Measurements from ENCODE around the gene ACAP1. TPM values are rescaled to one million over a fixed set of nuclear protein-coding genes. Genes with fewer than 3 reads are reported as not detected.

ACAP1 gene
- polyA plus RNA-seq, 3 donors from 2014 or later: 137 to 227 (median 214) TPM

- Mint-ChIP-seq H3K4me3 (peak overlapping the region in 4 of 5 donors; percentile 18 to 59 (median 38)), H3K27ac (no peak overlapping the region), H3K36me3 (no peaks in the 10 kb centered on the region), H3K27me3 (ENCODE audit: low read depth in 3 of 3) (peaks cover 13 to 14% (median 13%) of the 10 kb centered on the region in 3 donors), H3K9me3 (peaks cover 0 to 1% (median 0%) of the 10 kb centered on the region in 6 donors), H3K4me1 (peaks cover 0 to 10% of the 10 kb centered on the region in 2 donors)
- no peak for DNase-seq
Measured at GRCh38 chr17:7383371-7383741, 47.0 kb downstream of the ACAP1 start.

- Mint-ChIP-seq H3K4me3 (peak overlapping the region; percentile 57 to 78 (median 68)), H3K4me1 (peaks cover 0 to 10% of the 10 kb centered on the region in 2 donors), H3K9me3 (peaks cover 0 to 1% (median 0%) of the 10 kb centered on the region in 6 donors), H3K27me3 (ENCODE audit: low read depth in 3 of 3) (peaks cover 11 to 14% (median 13%) of the 10 kb centered on the region in 3 donors), H3K36me3 (no peaks in the 10 kb centered on the region), H3K27ac (no peak overlapping the region)
- DNase-seq: peak; percentile 58 to 69 (median 66)
Measured at GRCh38 chr17:7383742-7384488, 47.6 kb downstream of the ACAP1 start.

GRCh38 chr17:7384489-7385081 lies 48.3 kb downstream of the ACAP1 start:
- Mint-ChIP-seq H3K27me3 (ENCODE audit: low read depth in 3 of 3) (peaks cover 8 to 12% (median 9%) of the 10 kb centered on the region in 3 donors), H3K27ac (peak overlapping the region in 2 of 6 donors; percentile 11 to 65), H3K9me3 (no peaks in the 10 kb centered on the region), H3K4me1 (peaks cover 0 to 10% of the 10 kb centered on the region in 2 donors), H3K4me3 (peak overlapping the region; percentile 57 to 78 (median 68)), H3K36me3 (peaks cover 0 to 4% (median 0%) of the 10 kb centered on the region in 3 donors)
- no peak for DNase-seq

GRCh38 chr17:7388856-7389255 lies 52.5 kb downstream of the ACAP1 start:
- H3K27me3 Mint-ChIP-seq (ENCODE audit: low read depth in 3 of 3): peaks cover 0 to under 1% (median 0%) of the 10 kb centered on the region in 3 donors
- peaks cover 2 to 7% of the 10 kb centered on the region in 2 donors for H3K4me1 Mint-ChIP-seq
- DNase-seq: no peak
- H3K9me3 Mint-ChIP-seq: no peaks in the 10 kb centered on the region
- peaks cover 0 to 5% (median 0%) of the 10 kb centered on the region in 3 donors for H3K36me3 Mint-ChIP-seq
- H3K4me3 Mint-ChIP-seq: no peak overlapping the region
- no peak overlapping the region for H3K27ac Mint-ChIP-seq

- H3K27me3 Mint-ChIP-seq (ENCODE audit: low read depth in 3 of 3): peaks cover 0 to 2% (median 1%) of the 10 kb centered on the region in 3 donors
- no peak overlapping the region for H3K4me3 Mint-ChIP-seq
- DNase-seq: no peak
- no peak overlapping the region for H3K27ac Mint-ChIP-seq
- H3K4me1 Mint-ChIP-seq: peaks cover 10 to 13% of the 10 kb centered on the region in 2 donors
- no peaks in the 10 kb centered on the region for H3K9me3 Mint-ChIP-seq
- H3K36me3 Mint-ChIP-seq: peaks cover 0 to 5% (median 0%) of the 10 kb centered on the region in 3 donors
Measured at GRCh38 chr17:7389924-7390910, 53.9 kb downstream of the ACAP1 start.

- peaks cover 11 to 13% of the 10 kb centered on the region in 2 donors for H3K4me1 Mint-ChIP-seq
- H3K27ac Mint-ChIP-seq: peak overlapping the region in 1 of 6 donors; percentile 42
- peaks cover 0 to 2% (median 1%) of the 10 kb centered on the region in 3 donors for H3K27me3 Mint-ChIP-seq (ENCODE audit: low read depth in 3 of 3)
- peaks cover 0 to 5% (median 0%) of the 10 kb centered on the region in 3 donors for H3K36me3 Mint-ChIP-seq
- no peak overlapping the region for H3K4me3 Mint-ChIP-seq
- H3K9me3 Mint-ChIP-seq: no peaks in the 10 kb centered on the region
- DNase-seq: no peak
Measured at GRCh38 chr17:7391307-7391706, 55.0 kb downstream of the ACAP1 start.

GRCh38 chr17:7392696-7393612 lies 56.6 kb downstream of the ACAP1 start:
- Mint-ChIP-seq H3K27ac (peak overlapping the region in 3 of 6 donors; percentile 8 to 74 (median 62)), H3K4me1 (peaks cover 11 to 13% of the 10 kb centered on the region in 2 donors)

GRCh38 chr17:7393613-7394451 lies 57.5 kb downstream of the ACAP1 start:
- Mint-ChIP-seq H3K4me1 (peaks cover 11 to 13% of the 10 kb centered on the region in 2 donors), H3K36me3 (peaks cover 0 to 5% (median 0%) of the 10 kb centered on the region in 3 donors), H3K27me3 (ENCODE audit: low read depth in 3 of 3) (peaks cover 2 to 3% (median 2%) of the 10 kb centered on the region in 3 donors), H3K9me3 (no peaks in the 10 kb centered on the region), H3K27ac (peak overlapping the region; percentile 82 to 95 (median 89)), H3K4me3 (peak overlapping the region; percentile 87 to 93 (median 91))
- DNase-seq: peak in 1 of 3 donors; percentile 73

More at GRCh38 chr17:7392696-7393612, 56.6 kb downstream of the ACAP1 start:
- H3K36me3 Mint-ChIP-seq: peaks cover 0 to 5% (median 0%) of the 10 kb centered on the region in 3 donors
- H3K27me3 Mint-ChIP-seq (ENCODE audit: low read depth in 3 of 3): peaks cover 2 to 3% (median 2%) of the 10 kb centered on the region in 3 donors
- H3K9me3 Mint-ChIP-seq: no peaks in the 10 kb centered on the region
- H3K4me3 Mint-ChIP-seq: peak overlapping the region; percentile 54 to 93 (median 66)
- DNase-seq: no peak

- H3K4me3 Mint-ChIP-seq: peak within 1 kb of the TSS; percentile 90 to 96 (median 94)
- peak within 1 kb of the TSS; percentile 86 to 95 (median 92) for H3K27ac Mint-ChIP-seq
- peaks cover 11 to 14% of the 10 kb centered on the region in 2 donors for H3K4me1 Mint-ChIP-seq
- DNase-seq: peak; percentile 83 to 86 (median 86)
- H3K36me3 Mint-ChIP-seq: peaks cover 0 to under 1% (median 0%) of the 10 kb centered on the region in 3 donors
- H3K9me3 Mint-ChIP-seq: no peaks in the 10 kb centered on the region
- H3K27me3 Mint-ChIP-seq (ENCODE audit: low read depth in 3 of 3): peaks cover 2 to 3% (median 2%) of the 10 kb centered on the region in 3 donors
Measured at GRCh38 chr17:7394452-7395191, 58.3 kb downstream of the ACAP1 start, which contains the start of gene PLSCR3. Gene PLSCR3 (minus strand): TSS chr17:7394525. CDS start chr17:7394110, 415 bp downstream.

- H3K36me3 Mint-ChIP-seq: no peaks in the 10 kb centered on the region
- H3K27ac Mint-ChIP-seq: peak overlapping the region in 1 of 6 donors; percentile 28
- peaks cover 2 to 3% (median 2%) of the 10 kb centered on the region in 3 donors for H3K27me3 Mint-ChIP-seq (ENCODE audit: low read depth in 3 of 3)
- peak overlapping the region in 3 of 5 donors; percentile 12 to 61 (median 22) for H3K4me3 Mint-ChIP-seq
- H3K4me1 Mint-ChIP-seq: peaks cover 11 to 15% of the 10 kb centered on the region in 2 donors
- no peak for DNase-seq
- H3K9me3 Mint-ChIP-seq: no peaks in the 10 kb centered on the region
Measured at GRCh38 chr17:7396147-7396546, 59.8 kb downstream of the ACAP1 start.

- Mint-ChIP-seq H3K27ac (no peak overlapping the region), H3K4me3 (no peak overlapping the region)
- no peak for DNase-seq
Measured at GRCh38 chr17:7398612-7399011, 62.3 kb downstream of the ACAP1 start.

More at GRCh38 chr17:7398612-7399011, 62.3 kb downstream of the ACAP1 start:
- Mint-ChIP-seq H3K27me3 (ENCODE audit: low read depth in 3 of 3) (peaks cover 2 to 3% (median 2%) of the 10 kb centered on the region in 3 donors), H3K4me1 (peaks cover 19 to 23% of the 10 kb centered on the region in 2 donors), H3K36me3 (no peaks in the 10 kb centered on the region), H3K9me3 (no peaks in the 10 kb centered on the region)
